ENCODE results near the gene CAMSAP3. TPM values are rescaled to one million over a fixed set of nuclear protein-coding genes. Genes with fewer than 3 reads are reported as not detected.
"Not testable (repeated sequence)": the region's sequence is repeated elsewhere in the genome, so short reads cannot be mapped to it uniquely, and the experiment has no call there.

The CAMSAP3 gene
- polyA plus RNA-seq, 10 donors: 0.05 to 2.0 (median 0.24) TPM; not detected in 1

DNA sequence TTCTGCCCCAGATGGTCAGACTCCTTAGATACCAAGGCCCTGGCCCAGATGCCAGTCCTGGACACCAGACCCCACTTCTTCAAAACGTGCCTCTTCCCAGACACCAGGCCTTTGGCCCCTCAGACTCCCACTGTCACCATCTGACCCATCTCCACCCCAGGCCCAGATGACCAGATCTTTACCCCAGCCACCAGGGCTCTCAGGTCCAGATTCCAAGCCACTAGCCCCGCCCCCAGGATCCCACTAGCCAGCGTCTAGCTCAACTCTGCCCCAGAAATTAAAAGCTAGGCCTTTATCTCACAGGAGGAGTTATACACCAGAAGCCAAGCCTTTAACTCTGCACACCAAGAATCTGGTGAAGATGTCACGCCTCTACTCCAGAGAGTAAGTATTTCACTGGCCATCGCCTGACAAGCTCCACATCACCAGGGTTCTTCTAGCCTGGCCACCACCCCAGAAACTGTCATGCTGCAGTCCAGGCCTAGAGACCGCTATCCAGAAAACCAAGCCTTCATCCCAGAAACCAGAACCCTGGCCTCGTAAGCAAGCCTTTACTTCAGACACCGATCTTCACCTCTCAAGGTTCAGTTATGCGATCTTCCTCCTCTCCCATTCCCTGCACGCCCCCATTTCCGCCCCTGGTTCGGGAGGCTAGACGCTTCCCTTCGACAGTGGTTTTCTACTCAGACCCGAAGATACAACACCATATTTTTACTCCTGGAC, 33.1 kb downstream of the CAMSAP3 start:
- no peak for DNase-seq

DNA sequence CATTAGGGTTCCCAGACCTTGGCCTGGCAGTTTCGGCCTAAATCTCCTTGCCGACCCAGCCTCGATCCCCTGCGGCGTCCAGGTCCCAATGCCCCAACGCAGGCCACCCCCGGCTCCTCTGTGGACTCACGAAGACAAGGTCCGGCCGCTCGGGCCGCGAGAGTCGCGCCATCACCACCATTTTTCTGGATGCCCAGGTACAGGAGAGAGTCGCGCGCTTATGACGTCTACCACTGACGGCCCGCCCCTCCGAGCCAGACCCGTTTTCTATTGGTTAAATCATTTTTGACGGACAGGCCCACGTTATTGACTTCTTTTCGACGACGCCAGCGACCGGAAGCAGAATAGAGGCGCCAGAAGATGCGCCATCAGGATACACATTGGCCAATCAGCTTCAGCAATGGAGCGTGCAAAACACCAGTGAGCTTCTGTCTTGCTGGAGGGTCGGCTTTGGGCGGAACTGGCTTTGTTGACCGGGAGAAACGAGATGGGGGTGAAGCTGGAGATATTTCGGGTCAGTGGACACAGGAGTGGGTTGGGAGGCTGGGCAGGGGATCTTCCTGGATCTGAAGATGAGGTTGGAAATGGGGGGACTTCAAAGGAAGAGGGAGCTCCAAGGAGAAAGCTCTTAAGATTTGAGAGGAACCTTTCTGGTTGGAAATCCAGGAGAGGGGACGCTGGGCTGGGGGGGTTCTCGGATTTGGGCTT, 33.8 kb downstream of the CAMSAP3 start, which contains the start of the genes PET100 and XAB2:
Gene PET100 (plus strand): TSS at position 447 of the 708 bp plus-strand sequence. CDS start 41 bp downstream, at position 488.
Gene XAB2 (minus strand): TSS at position 199 of the 708 bp plus-strand sequence. CDS start 18 bp downstream, at position 181.
- peak; percentile 99 for DNase-seq

DNA sequence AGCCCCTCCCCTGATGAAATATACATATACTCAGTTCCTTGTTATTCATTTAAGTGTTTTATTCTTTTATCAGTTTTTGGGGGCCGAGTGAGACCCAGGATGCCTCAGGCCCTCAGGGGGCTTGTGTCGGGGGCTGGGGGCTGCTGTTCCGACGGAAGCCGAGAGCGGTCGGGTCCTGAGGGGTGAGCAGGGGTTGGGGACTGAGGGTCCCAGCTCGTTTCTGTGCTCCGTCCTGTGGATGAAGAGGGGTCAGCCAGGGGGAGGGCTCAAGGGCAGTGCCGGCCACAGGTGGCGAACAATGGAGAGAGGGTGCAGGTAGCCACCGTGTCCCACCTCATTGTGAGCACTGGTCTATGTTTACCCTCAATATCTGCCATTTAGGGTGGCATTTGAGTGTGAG, 35.9 kb downstream of the CAMSAP3 start:
- DNase-seq: no peak

DNA sequence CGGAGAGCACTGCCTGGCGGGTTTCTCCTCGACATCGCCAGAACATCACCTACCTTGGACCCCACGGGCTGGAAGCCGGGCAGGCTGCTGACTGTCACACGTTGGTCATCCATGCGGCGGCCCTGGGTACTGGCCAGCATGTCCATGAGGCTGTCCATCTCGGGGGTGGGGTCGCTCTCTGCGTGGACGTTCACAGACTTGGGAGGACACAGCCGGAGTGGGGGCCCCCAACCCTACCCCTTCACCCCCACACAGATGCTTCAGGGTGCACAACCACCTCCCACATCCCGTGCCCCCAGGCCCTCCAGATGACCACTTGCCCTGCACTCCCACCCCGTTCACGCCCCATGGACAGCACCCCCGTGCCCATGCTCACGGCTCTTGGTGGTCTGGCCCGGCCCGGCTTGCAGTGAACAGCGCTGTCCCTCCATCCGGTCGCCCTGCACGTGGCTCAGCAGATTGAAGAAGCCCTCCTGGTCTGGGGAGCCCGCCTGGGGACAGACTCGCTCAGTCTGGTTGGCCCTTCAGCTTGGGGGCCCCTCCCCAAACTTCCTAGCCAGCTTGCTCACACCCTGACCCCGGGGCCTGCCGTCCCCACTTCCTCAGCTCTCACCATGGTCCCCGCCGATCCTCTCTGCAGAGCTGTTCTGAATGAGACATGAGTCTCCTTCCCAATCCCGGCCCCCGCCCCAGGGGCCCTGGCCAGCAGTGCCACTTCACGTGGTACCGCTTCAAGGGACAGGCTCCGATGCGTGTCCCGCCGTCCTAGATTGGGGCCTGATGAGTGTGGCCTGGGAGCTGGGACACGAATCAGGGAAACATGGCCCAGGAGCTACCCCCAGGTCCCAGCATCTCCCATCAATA, 36.9 kb downstream of the CAMSAP3 start:
- DNase-seq: no peak

DNA sequence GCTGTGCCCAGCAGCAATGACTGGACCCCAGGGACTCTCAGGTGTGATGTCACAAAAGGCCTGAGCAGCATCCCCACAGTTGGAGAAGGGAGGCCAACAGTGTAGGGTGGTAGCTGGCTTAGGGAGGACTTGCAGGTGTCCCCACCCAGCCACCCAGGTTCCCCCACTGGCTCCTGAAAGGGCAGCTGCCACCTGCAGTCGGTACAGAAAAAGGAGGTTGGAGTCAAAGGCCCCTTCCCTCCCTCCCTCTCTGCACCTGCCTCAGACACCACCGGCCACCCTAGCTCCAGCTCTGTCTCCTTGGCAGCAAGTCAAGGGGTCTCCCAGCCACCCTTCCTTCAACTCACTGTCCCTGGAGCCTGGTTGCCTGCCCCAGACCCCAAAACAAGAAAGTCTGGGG, 38.0 kb downstream of the CAMSAP3 start, which contains the start of gene PCP2:
Gene PCP2 (minus strand): TSS at position 22 of the 400 bp plus-strand sequence. CDS start 262 bp downstream, outside the sequence.
- no peak for DNase-seq

DNA sequence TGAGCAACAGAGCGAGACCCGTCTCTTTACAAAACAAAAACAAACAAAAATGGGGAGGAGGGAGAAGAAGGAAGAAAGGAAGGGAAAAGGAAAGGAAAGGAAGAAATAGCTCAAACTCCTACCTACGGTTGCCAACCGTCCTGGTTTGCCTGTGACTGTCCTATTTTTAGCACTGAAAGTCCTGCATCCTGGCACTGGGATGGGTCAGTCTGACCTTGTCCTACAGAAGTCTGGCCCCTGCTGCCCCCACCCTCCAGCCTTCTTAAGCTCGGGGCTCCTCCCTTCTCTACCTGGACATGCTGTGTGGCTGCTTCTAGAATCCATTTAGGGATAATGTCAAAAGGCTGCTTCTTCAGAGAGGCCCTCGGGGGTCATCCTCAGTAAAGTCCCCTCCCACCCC, 40.0 kb downstream of the CAMSAP3 start:
- DNase-seq: no peak

DNA sequence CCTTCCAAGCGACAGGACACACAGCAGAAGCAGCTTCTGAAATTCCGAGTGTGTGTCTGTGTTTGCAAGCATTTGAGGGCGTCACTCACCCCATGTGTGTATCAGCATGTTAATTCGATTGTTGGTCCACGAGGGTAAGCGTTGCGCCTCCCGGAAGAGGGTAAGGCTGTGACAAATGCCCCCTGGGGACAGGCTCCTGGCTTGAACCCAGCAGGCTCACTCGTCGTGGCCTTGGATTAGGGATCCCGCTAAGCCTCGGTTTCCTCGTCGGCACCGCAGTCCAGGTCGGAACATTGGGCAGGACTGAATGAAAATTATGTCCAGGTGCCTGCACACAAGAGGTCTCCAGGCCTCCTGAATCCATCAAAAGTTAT, 40.6 kb downstream of the CAMSAP3 start:
- no peak for DNase-seq

DNA sequence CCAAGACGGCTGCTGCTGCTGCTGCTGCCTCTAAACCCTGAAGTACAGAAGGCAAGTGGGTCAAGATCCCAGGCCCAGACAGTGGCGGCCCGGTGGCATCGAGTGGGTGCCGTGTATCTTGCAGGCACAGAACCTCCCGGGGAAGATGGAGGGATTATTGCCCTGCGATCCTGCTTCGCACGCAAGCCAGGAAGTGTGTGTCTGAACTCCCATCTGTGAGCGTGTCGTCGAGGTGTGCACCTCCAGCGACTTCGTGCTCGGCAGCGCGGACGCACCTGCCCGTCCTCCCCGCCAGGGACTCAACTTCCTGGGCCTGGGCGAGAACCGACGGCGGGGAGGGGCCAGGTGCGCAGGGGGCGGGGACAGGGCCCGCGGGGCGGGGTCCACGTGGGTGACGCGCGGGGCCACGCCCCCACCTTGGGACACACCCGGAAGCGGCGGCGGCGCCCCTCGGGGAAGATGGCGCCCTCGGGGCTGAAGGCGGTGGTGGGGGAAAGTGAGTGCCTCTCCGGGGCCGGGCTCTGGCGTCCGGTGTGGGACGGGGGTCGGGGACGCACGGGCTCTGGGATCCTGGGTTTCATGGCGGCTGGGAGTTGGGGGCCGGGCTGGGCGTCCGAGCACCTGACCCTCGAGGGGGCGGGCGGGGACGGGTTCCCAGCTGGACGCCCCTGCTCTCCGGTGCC, 41.2 kb downstream of the CAMSAP3 start, which contains the start of gene STXBP2:
Gene STXBP2 (plus strand): TSS at position 420 of the 683 bp plus-strand sequence. CDS start 40 bp downstream, at position 460.
- peak in 1 of 3 donors; percentile 37 for DNase-seq

DNA sequence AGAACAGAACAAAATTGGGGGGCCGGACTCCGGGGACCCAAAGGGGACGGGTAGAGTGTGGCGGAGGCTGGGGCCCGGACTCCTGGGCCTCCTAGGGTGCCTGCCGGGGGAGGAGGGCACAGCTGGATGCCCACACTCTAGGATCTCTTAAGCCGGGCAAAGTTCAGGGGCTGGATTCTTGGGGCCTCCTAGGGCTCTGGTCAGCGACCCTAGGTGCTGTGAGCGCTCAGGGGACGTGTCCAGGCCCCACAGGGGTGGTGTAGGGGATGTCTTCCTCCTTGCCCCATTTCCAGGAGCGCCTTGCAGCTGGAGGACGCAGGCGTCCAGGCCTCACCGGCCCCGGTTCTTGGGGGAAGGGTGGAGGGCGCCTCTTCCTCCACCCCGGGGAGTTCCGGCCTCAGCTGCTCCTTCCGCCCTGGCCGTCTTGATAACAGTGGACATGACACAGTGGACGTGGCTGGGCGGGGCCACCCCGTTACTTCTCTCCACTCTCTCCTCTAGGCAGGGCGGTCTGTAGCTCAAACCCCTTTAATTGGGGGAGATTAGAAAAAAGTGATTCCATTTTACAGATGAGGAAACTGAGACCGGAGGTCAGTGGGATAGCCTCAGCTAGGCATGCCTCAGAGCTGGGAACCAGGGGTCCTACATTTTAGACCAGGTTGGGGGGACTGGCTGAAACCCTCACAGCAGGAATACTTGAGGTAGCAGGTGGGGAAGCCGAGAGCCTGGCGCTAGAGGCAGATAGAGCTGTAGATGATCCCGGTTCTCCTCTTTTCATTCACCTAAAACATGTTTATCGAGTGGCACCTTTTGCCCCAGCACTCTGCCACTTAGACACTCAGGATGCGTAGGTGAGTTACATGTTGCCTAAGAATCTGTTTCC, 42.0 kb downstream of the CAMSAP3 start:
- peak in 1 of 3 donors; percentile 36 for DNase-seq

DNA sequence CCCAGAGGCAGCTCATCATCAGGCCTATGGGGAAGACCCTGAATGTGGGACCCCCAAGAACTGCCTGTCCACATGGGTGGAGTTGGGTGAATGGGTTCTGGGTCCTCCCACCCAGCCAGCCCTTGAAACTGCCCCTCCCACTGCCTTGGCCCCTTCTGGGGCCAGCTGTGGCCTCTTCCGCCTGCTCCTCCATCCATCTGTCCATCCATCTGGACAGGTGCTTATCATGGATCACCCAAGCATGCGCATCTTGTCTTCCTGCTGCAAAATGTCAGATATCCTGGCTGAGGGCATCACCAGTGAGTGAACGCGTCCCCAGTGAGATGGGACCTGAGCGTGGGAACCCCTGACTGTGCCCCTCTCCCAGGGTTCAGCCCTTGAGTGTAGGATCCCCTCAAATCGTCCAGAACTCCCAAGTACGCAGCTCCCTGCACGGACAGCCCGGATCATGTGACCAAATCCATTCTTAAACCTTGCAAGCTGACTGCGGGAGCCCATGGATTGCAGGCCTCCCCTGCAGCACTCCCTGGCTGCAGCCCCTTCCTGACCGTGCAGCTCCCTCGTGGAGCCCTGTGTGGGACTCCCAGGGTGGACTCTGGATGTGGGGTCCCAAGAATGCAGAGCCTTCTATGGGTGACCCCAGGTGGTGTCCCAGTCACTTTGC, 43.3 kb downstream of the CAMSAP3 start:
- no peak for DNase-seq

DNA sequence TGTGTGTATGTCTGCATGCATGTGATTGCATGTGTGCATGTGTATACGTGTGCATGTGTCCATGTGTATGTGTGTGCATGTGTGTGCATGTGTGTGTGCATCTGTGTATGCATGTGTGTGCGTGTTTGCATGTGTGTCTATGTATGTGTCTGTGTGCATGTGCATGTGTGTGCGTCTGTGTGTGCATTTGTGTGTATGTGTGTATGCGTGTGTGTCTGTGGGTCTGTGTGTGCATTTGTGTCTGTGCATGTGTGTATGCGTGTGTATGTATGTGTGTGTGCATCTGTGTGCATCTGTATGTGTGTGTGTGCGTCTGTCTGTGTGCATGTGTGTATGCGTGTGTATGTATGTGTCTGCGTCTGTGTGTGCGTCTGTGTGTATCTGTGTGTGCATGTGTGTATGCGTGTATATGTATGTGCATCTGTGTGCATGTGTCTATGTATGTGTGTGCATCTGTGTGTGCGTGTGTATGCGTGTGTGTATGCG, 44.2 kb downstream of the CAMSAP3 start:
- no peak for DNase-seq

DNA sequence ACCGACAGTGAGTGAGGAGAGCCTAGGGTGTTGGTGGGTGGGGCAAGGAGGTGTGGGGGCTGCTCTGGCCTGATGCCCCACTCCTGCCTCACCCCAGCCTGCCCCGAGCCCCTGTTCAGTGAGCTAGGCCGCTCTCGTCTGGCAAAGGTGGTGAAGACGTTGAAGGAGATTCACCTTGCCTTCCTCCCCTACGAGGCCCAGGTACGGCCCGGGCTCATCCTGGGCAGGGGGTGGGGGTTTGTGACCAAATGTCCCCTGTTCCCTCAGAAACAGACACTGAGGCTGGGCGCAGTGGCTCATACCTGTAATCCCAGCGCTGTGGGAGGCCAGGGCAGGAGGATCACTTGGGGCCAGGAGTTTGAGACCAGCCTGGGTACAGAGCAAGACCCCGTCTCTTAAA, 45.1 kb downstream of the CAMSAP3 start:
- DNase-seq: no peak

DNA sequence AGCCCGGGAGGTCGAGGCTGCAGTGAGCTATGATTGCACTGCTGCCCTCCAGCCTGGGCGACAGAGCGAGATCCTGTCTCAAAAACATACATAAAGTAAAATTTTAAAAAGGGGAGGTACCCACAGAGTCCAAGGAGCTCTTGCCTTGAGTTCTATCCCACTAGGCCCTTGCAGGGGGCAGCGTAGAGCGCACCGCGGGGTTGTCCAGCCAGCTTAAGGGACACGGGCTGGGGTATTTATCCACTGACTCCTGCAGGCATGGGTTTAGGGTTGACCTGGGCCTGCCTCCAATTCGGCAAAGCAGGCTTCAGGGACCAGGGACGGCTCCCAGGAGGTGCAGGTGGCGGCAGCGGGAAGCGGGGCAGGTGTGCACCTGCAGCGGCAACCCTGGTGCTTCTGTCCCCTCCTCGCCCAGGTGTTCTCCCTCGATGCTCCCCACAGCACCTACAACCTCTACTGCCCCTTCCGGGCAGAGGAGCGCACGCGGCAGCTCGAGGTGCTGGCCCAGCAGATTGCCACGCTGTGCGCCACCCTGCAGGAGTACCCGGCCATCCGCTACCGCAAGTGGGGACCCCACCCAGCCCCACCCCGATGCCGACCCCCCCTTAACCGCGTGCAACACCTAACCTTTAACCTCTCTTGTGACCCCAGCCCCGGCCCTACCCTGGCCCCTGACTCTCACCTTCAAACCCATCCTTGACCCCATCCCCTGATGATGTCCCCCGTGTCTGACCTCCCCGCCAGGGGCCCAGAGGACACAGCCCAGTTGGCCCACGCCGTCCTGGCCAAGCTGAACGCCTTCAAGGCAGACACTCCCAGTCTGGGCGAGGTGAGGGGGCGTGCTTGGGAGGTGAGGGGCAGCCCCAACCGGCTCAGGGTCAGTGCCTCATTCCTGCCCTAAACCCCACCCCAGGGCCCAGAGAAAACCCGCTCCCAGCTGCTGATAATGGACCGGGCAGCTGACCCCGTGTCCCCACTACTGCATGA, 45.9 kb downstream of the CAMSAP3 start:
- no peak for DNase-seq

DNA sequence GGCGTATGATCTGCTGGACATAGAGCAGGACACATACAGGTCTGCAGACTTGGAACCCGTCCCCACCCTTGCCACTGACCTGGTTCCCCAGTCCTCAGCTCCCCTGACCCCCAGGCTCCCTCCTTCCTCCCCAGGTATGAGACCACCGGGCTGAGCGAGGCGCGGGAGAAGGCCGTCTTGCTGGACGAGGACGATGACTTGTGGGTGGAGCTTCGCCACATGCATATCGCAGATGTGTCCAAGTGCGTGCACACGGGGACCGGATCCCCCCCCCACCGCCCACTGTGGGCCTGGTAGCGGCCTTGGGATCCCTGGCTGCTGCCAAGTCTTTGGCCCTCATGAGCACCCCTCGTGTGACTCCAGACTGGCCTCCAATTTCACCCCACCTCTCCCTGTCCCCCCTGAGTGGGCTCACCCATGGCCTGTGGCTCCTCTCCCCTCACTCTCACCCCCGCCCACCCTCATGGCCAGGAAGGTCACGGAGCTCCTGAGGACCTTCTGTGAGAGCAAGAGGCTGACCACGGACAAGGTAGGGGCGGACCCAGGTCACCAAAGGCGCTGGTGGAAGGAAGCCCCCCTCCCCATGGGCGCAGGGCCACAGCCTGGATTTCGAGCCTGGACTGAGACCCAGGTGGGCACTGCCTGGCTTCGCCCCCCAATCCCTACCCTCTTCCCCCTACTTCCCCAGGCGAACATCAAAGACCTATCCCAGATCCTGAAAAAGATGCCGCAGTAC, 46.8 kb downstream of the CAMSAP3 start:
- no peak for DNase-seq

DNA sequence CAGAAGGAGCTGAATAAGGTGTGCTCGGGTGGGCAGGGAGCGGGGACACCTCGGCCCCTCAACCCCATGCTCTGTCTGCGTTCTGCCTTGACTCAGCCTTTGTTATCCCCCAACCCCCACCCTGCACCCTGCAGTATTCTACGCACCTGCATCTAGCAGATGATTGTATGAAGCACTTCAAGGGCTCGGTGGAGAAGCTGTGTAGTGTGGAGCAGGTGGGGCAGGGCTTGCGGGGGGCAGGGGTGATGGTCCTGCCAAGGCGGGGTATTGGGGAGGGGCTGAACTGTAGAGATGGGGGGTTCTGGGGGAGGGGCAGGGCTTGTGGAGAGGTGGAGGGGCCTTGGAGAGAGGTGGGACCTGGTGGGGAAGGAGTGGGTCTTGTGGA, 47.4 kb downstream of the CAMSAP3 start:
- DNase-seq: no peak

DNA sequence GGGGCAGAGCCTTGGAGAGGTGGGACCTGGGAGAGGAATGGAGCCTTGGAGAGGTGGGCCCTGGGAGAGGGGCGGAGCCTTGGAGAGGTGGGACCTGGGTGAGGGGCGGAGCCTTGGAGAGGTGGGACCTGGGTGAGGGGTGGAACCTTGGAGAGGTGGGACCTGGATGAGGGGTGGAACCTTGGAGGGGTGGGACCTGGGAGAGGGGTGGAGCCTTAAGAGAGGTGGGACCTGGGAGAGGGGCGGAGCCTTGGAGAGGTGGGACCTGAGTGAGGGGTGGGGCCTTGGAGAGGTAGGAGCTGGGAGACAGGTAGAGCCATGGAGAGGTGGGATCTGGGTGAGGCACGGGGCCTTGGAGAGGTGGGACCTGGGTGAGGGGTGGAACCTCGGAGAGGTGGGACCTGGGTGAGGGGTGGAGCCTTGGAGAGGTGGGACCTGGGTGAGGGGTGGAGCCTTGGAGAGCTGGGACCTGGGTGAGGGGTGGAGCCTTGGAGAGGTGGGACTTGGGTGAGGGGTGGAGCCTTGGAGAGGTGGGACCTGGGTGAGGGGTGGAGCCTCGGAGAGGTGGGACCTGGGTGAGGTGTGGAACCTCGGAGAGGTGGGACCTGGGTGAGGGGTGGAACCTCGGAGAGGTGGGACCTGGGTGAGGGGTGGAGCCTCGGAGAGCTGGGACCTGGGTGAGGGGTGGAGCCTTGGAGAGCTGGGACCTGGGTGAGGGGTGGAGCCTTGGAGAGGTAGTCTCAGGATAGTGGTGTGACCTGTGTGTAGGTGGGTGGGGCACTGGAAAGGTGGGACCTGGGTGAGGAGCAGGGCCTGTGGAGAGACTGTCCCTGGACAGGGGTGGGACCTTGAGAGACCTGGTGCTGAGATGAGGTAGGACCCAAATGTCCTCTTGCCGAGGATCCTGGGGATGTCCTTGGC, 48.2 kb downstream of the CAMSAP3 start:
- not testable (repeated sequence) for DNase-seq

DNA sequence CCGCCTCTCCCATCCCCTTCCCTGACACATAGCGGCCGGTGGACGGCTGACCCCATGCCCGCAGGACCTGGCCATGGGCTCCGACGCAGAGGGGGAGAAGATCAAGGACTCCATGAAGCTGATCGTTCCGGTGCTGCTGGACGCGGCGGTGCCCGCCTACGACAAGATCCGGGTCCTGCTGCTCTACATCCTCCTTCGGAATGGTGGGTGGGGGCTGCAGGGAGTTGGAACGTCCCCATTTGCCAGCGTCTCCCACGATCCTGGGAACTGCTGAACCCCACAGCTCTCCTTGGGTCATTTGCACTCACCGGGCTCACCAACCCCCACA, 48.9 kb downstream of the CAMSAP3 start:
- DNase-seq: no peak
